CD4-positive, alpha-beta T cell treated with Interleukin-6 at 100 ng/mL for 8 hours (primary cell): ENCODE data around the gene CRYL1.

ENCODE experiments used
- DNase-seq: peaks from one replicate; pipeline ENCODE4 v3.0.0-alpha.2; 2020; ENCODE audit warnings: mixed read lengths, low spot score

The CRYL1 gene

DNA sequence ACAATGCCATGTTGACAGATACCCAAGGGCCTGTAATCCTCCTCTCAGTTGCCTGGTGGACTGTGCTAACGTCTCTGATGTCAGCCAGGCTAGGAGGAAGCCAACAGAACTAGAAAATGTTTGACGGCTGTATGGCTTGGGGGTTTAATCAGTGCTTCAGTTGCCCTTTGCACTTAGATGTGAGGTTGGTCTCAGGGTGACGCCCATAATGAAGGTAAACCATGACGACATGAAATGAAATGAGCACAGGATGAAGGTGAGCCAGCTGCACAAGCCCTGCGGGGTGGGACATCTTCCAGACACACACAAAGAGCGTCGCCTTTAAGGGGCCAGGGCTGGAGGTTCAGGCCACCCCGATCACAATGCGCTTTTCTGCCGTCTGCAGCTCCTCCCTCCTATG lies 127.2 kb downstream of the CRYL1 start:
- DNase-seq: no peak

GRCh38 chr13:20397896-20398295 lies 127.8 kb downstream of the CRYL1 start:
- DNase-seq: no peak

- no peak for DNase-seq
Measured at GRCh38 chr13:20395061-20395916, 130.4 kb downstream of the CRYL1 start.

- DNase-seq: no peak
Measured at GRCh38 chr13:20394506-20394905, 131.2 kb downstream of the CRYL1 start.

DNA sequence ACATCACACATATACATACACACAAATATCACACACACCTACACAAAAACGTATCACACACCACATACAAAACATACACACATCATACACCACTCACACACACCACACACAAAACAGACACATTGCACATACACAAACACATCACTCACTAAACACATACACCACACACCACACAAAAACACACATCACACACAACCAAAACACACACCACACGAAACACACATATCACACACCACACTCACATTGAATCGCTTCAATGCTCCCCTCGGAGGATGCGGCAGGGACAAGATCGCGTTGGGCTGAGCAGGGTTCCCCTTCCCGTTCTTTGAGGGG lies 131.5 kb downstream of the CRYL1 start:
- no peak for DNase-seq

DNA sequence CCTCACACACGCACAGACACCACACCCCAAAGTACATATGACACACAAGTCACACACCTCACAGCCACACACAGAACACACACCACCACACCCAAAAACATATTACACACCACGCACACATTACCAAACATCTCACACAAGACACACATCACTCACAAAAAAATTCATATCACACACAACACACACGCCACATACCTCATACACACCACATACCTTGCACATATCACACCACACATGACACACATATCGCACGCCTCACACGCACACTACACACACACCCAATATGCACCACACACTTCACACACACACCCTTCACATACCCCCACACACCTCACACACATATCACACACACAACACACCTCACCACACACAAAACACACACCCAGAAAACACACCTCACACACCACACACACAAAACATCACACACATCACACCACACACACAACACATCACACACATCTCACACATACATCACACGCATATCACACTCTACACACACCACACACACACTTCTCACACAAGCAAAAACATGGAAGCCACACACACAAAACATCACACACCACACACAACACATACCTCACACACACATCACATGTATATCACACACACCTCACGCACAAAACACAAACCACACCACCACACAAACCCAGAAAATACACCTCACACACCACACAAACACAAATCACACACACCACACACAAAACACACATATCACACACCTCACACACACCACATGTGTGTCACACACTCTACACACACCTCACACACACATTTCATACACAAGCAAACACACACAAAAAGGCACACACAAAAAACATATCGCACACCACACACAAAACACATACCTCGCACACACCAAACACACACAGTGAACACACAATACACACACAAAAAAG lies 132.1 kb downstream of the CRYL1 start:
- no peak for DNase-seq

DNA sequence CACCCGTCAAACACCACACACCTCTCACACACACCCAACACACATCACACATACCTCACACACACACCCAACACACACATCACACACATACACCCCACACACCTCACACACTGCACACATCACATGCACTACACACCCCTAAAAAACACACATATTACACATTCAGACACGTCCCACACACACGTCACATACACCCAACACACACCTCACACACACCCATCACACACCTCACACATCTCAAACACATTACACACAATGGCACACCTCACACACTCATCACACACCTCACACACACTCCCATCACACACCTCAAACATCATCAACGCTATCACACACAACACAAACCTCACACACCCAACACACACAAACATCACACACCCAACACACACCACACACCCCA lies 133.1 kb downstream of the CRYL1 start:
- no peak for DNase-seq

DNA sequence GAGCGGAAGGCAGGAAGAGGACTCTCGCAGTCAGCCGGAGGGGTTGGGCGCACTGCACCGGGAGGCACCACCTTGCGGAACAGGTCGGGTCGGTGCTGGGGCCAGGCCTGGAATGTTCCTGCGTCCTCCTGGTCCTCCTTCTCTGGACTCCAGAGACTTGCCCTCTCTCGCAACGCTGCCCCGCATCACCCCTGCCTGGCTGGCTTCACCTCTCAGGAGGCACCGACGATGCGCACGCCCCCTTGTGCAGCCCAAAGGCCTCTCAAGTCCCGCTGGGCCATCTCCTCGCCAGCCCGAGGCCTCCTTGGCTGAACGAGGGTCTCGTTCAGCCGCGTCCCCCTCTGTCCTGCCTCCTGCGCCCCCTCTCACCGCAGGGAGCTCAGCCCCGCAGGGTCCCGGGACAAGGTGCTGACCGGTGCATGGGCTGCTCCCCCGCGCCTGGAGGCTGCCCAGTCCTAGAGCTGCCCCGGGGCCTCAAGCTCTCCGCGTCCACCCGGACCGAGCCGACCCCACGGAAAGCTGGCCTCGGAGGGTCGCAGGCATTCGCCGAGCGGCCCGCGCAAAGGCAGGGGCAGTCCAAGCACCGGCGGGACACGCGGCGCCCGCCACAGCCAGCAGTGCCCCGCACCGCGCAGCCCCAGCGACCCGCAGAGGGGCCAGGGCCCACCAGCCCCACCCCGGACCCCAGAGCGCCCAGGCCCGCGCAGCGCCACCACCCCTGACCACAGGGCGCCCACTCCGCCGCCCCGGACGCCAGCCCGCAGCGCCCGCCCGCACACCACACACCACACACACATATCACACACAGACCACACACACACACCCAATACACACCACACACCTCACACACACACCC lies 133.8 kb downstream of the CRYL1 start:
- no peak for DNase-seq

GRCh38 chr13:20390526-20391175 lies 135.0 kb downstream of the CRYL1 start:
- no peak for DNase-seq

DNA sequence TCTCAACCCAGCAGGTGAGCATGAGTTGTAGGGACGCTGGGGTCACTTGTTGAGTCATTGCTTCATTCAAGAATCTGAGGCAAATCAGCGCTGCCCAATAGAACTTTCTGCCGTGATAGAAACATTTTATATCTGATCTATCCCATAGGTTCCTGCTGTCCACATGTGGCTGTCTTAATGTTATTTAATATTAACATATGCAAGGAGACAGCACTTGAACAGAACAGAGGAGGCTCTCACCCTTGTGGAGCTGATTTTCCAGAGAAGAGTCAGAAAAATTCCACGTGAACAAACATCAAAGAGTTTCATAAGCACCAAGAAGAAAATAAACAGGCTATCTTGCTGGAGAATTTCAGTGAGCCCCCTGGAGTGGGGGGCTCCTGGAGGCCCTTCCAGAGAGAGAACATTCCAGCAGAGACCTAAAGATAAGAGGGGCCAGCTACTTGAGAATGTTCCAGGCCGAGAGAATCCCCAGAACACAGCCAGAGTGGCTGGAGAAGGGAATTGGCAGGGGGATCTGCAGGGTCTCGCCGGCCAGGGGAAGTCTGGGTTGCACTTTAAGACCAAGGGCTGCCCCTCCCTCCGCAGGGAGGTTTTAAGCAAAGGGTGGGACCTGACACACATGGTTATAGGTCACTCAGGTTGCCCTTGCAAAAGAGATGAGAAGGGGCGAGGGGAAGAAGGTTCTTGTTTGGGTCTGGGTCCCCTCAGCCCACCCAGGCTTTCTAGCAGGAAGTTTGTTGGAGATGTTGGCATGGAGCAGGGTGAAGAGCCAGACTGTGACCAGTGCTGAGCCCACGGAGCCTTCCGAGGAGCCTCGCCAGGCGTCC lies 135.7 kb downstream of the CRYL1 start:
- no peak for DNase-seq

- DNase-seq: no peak
Measured at GRCh38 chr13:20388184-20388583, 137.5 kb downstream of the CRYL1 start.

DNA sequence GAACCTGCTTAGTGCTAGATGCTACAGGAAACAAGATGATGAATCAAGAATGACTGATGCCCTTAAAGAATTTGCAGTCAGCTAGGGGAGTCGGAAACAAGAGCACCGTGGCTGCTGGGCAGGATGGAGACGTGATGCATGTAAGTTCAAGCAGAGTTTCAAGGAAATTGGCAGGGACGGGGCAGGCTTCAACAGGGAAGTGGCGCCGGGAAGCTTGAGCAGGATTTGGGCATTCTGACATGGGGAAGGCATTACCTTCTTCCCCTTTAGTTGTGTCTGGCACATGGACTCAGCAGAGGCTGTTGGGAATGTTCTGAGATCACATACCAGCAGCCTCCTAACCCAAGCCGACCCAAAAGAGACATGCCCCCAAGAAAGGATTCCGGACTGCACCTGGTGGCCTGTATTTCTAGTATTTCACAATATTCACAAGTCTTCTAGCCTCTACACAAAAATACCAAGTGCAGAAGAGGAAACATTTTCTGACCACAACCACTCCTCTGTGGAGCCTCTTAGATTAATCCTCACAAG lies 138.2 kb downstream of the CRYL1 start:
- no peak for DNase-seq

DNA sequence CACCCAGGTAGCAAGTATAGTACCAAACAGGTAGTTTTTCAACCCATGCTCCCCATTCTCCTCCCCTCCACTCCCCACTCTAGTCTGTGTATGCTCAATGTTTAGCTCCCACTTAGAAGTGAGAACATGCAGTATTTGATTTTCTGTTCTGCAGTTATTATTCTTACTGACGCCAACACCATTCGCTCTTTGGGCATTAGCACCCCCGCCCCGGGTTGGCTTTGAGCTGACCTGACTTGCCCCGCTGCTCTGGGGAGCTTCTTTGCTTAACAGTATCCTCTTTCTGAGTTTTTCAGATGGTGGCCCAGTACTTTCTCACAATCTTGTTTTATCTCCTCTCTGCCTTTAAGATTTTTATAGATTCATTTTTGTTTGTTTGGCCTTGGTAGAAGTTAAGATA lies 138.7 kb downstream of the CRYL1 start:
- no peak for DNase-seq

DNA sequence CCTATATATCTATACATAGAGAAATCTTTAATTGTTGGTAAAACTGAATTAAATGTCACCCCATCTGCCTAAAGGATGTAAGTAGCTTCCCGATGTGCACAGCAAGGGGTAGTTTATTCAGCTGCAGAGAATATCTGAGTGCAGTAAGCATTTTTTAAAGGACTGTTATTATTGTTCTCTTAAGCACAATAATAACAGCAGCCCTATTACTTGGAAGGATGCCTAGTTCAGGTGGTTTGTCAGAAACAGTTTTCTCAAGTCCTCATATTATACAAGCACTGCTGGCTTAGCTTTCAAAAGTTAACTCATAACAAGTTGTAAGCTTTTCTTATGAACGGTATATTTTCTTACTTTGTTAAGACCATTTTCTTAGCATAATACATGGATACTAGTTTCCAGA lies 142.6 kb downstream of the CRYL1 start:
- DNase-seq: no peak

DNA sequence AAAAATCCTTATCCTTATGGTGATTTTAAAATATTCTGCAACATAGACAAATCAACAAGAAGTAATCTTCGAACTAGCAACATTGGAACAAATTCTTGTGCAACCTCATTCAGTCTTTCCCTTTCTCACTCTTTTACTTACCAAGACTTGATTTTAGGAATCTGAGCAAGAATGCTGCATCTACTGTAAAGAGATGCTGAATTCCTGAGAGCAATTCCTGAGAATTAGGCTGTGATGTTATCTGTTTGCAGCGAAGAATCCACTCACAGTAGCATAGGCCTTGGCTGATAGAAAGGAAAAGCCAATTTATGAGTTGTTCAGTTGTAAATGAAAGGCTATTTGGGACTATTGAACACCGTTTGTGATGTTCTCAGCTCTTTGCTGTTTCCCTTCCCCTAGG lies 144.3 kb downstream of the CRYL1 start:
- no peak for DNase-seq

GRCh38 chr13:20378721-20379120 lies 146.9 kb downstream of the CRYL1 start:
- DNase-seq: no peak

DNA sequence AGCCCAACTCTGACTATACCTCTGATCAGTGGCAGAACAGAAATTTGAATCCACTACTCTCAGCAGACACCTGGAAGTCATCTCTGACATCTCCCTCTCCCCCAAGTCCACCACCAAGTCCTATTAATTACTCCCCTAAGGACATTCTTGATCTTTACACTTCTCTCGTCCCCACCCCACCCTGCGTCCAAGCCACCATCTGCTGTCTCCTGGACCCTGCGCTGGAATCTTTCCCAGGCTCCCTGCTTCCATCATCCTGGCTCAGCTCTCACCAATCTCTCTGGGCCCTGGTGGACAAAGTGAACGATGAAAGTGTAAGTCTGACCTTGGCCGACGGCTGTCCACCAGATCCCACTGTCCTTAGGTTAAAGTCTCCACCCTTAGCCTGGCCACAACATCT lies 147.9 kb downstream of the CRYL1 start:
- no peak for DNase-seq

- no peak for DNase-seq
Measured at GRCh38 chr13:20375871-20376270, 149.8 kb downstream of the CRYL1 start.

DNA sequence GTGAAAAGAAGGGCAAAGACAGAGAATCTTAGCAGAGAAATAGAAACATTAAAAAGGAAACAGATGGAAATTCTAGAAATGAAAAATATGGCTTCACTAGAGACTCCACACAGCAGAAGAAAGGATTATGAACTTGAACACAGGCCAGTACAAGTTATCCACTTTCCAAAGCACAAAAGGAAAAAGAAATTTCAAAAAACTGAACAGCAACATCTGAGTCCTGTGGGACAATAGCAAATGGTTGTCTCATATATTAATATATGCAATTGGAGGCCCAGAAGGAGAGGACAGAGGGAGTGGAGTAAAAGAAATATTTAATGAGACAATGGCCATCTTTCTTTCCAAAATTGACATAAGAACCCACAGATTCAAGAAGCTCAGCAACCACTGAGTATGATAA lies 151.8 kb downstream of the CRYL1 start:
- no peak for DNase-seq

DNA sequence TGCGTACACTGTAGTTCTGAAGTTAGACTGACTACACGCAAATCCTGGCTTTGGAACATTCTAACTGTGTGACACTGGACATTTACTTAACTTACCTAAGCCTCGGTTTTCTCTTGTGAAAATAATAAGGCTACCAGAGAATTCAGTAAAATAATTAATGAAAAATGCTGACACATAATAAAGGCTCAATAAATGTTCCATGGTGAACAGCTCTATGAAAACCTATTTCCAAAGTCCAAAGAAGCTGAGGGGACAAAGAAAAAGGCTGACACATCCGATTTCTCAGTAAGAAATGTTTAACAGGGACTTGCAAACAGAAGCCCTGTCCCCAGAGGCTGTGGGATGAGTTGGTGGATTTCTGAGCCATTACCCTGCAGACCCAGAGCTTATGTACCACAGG lies 153.8 kb downstream of the CRYL1 start:
- no peak for DNase-seq
